Colon (tissue), 2 donors: ENCODE measurements around the gene CDKN2D.

Experiments
- FAIRE-seq: peaks from 2 replicates; lab custom pipeline; 2012; peaks lifted over from hg19 to GRCh38; lab: Jason Lieb, UNC
- donor health status: control.
- donor health status: control.

Gene CDKN2D

GRCh38 chr19:10520652-10521318, 48.0 kb downstream of the CDKN2D start:
- no peak for FAIRE-seq

- FAIRE-seq: no peak
These were observed 49.4 kb downstream of the CDKN2D start for GRCh38 chr19:10519421-10519820.

GRCh38 chr19:10518444-10519361, 50.1 kb downstream of the CDKN2D start:
- no peak for FAIRE-seq

- FAIRE-seq: no peak
These were observed 50.9 kb downstream of the CDKN2D start for GRCh38 chr19:10517760-10518443.

GRCh38 chr19:10517361-10517759, 51.4 kb downstream of the CDKN2D start, which contains the start of gene S1PR5:
Gene S1PR5 (minus strand): TSS chr19:10517447. CDS start chr19:10515011, 2,436 bp downstream.
- no peak for FAIRE-seq

- no peak for FAIRE-seq
These were observed 52.0 kb downstream of the CDKN2D start for GRCh38 chr19:10516671-10517286.
